Raji (cell line): ENCODE measurements around the gene ASPG.

Experiments
- POLR2A ChIP-seq: IDR thresholded peaks from 2 replicates; pipeline ENCODE4 v1.6.1; 2011; ENCODE audit warnings: low read depth, low read length, control low read depth; ENCODE audit not compliant: insufficient read depth

Gene ASPG

DNA sequence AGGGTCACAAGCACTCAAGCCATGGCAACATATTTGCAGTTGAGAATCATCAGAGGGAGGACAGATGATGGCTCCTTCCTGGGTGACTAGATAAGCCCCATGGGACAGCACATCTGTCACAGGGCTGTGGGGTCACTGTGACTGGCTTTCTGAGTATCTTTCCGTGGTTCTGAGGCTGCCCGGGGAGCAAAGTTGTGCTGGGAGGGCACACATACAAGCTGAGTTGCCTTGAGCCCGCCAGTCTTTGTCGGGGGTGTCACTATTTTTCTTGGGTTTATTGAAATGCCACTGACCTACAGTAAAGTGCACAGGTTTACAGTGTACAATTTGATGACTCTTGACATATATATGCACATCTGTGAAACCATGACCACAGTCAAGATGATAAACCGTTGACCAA is 35.6 kb downstream of the ASPG start:
- TF ChIP-seq POLR2A = no peak

DNA sequence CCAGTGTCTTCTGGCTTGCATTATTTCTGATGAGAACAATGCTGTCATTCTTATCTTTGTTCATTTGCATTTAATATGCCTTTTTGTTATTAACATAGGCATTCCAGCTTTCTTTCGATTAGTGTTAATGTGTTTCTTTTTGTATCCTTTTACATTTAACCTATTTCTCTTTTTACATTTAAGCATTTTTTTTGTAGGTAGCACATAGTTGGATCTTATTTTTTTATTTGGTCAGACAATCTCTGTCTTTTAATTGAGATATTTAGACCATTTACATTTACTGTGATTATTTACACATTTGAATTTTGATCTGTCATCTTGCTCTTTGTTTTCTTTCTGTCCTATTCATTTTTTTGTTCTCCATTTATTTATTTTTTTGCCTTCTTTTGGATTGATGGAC is 38.4 kb downstream of the ASPG start:
- TF ChIP-seq POLR2A = no peak

- no peak for TF ChIP-seq POLR2A
Observed at GRCh38 chr14:104125011-104125410, 39.5 kb downstream of the ASPG start.

DNA sequence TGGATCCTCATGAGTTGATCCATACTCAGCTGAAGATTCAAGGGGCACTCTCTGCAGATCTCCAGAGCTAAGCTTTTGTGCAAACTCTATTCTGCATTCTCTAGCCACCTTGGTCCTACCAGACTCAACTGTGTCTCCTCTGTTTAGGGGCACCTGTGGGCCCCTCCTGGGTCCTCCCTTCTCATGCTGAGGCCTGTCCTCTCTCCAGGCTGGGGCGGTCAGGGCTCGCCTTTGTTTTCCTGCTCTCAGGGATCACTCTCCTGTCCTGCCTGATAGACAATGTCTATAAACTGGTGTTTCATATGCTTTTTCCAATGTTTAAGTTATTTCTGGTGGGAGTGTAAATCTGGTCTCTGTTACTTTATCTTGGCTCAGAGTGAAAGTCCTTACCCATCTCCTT is 41.3 kb downstream of the ASPG start:
- TF ChIP-seq POLR2A = no peak

GRCh38 chr14:104128981-104129380 is 43.5 kb downstream of the ASPG start:
- no peak for TF ChIP-seq POLR2A

DNA sequence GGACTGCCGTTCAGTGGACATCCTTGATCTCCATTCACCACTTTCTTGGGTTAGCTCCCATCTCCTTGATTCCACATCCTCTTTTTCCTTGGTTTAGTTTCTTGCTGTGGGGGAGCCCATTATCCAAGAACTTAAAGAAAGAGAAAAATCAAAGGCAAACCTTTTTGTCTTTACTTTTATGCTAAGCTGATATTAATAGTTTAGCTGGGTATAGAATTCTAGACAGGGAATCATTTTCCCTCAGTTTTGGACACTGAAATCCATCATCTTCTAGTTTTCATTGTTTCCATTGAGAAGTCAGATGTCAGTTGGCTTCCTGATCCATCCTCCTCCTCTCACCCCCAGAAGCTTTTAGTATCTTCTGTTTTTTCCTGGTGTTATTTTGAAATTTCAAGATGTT is 44.1 kb downstream of the ASPG start:
- no peak for TF ChIP-seq POLR2A

GRCh38 chr14:104130974-104131651 is 45.6 kb downstream of the ASPG start:
- no peak for TF ChIP-seq POLR2A

GRCh38 chr14:104131968-104132732 is 46.6 kb downstream of the ASPG start:
- TF ChIP-seq POLR2A = no peak

GRCh38 chr14:104132981-104133380 is 47.5 kb downstream of the ASPG start:
- no peak for TF ChIP-seq POLR2A

DNA sequence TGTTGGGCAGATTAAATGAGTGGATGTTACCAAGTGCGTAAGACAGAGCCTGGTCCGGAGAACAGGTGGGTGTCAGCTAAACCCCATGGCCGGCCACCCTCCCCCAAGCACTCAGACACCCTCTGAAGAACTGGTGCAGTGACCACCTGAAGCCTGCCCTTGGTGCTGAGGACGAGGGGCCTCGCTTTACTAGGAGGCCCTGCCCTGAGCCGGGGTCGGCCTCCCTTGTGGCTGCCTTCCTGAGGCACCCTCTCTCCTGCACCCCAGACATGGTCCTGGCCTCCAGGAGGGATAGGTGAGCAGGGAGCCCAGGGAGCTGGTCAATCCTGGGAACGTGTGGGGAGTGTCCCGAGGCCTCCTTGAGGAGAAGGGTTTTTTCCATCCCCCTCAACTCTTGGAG is 48.0 kb downstream of the ASPG start:
- no peak for TF ChIP-seq POLR2A

GRCh38 chr14:104134061-104134965 is 48.8 kb downstream of the ASPG start:
- TF ChIP-seq POLR2A = no peak

DNA sequence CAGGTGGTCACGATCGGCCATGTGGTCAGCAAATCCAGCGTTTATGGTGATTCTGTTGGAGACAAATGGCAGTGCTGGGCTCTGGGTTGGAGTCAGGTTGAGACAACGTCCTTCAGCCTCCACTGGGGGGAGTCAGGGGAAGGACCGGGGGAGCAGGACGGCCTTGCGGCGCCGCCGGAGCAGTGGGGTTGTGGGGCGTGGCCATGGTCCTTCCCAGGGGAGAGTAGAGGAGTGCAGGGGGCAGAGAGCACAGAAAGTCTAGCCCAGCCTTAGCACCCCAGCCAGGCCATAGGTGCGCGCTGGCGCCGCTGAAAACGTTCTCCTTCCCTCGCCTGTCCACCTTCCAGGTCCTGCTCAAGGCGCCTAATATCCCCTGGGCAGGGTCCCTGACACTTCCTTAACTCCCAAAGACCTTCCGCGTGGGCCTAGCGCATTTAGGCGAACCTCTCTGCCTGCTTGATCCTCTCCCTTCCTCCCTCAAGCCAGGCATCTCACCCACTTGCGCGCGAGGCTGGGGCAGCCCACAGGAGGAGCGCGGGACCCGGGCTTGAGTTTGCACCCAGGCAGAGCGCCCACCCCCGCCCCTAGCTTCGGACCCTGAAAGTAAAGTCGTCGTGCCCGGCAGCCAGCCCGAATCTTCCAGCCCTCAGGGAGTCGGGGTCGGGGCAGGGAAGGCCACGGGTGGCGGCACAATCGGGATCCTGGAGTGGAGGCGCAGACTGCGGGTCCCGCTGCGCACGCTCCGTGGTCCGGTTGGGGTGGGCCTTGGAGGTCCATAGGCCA is 49.8 kb downstream of the ASPG start:
- TF ChIP-seq POLR2A = no peak

GRCh38 chr14:104135904-104136471 is 50.5 kb downstream of the ASPG start:
- TF ChIP-seq POLR2A = no peak

DNA sequence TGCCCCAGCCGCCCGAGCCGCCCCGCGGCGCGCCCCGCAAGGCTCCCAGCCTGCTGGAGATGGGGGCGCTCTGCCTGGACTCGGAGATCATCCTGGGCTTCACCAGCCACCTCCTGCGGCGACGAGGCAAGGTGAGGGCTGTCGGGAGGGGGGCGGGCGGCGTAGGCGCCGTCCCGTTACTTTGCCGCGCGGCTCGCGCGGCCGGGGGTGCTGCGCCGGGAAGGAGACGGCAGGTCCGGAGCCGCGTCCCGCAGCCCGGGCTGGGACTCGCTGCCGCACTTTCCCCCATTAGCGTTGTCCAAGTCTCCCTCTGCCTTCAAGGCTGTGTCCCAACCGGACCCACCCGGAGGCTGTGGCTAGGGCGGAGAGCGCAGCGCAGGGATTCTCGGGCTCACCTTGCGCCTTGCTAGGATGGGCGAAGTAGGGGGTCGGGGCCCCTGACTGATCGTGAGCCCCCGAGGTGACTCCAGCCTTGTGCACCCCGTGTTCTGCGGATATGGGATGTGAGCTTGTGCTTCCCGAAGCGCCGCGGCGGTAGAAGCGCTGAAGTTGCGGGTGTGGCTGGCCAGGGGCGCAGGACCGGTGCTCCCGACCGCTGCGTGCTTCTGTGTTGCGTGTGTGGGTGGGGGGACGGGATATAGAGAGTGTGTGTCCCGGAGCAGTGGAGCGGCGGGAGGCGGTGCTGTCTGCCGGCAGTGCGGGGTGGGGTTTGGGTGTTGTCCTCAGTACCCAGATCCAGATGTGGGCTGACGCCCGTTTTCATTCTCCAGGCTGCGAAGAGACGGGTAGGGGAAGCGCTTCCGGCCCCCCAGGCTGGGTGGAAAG is 51.2 kb downstream of the ASPG start:
- no peak for TF ChIP-seq POLR2A
